ENCODE results near the gene LENEP.

DNA sequence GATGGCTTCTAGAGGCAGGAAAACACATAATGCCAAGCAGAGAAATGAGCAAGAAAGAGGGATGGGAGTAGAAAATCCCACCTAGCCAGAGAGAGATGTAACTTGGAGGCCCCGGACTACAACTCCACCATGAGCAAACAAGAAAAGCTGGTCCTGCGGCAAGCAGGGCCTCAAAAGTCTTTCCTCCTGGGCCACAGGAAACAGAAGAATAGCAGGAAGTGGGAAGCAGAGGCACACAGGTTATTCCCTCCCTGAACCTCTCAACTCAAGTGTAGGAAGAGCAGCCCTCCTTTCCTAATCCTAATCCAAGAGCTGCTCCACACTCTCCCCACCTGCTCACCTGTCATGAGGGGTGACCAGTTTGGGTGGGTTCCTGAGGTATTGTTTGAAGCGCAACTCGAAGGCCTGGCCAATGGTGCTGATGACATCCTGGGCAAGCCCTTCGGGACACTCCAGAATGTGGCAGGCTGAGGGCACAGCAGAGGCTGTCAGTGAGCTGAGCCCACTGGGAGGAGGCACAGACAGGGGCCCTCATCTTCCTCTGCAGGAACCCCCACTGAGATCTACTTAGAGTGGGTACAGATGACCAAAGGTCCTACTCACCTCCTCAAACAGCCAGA is 25.9 kb upstream of the LENEP start:
- TF ChIP-seq, protein P1, sequence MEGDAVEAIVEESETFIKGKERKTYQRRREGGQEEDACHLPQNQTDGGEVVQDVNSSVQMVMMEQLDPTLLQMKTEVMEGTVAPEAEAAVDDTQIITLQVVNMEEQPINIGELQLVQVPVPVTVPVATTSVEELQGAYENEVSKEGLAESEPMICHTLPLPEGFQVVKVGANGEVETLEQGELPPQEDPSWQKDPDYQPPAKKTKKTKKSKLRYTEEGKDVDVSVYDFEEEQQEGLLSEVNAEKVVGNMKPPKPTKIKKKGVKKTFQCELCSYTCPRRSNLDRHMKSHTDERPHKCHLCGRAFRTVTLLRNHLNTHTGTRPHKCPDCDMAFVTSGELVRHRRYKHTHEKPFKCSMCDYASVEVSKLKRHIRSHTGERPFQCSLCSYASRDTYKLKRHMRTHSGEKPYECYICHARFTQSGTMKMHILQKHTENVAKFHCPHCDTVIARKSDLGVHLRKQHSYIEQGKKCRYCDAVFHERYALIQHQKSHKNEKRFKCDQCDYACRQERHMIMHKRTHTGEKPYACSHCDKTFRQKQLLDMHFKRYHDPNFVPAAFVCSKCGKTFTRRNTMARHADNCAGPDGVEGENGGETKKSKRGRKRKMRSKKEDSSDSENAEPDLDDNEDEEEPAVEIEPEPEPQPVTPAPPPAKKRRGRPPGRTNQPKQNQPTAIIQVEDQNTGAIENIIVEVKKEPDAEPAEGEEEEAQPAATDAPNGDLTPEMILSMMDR (IDR thresholded peaks at IDR 0.05) = no peak
- no peak for TF ChIP-seq EZH2 (IDR thresholded peaks at IDR 0.05)
- no peak for TF ChIP-seq EZH2phosphoT487 (IDR thresholded peaks at IDR 0.05)

Measured in neural progenitor cell (in vitro differentiated cells).